ENCODE data around the gene DDRGK1.

The DDRGK1 gene

DNA sequence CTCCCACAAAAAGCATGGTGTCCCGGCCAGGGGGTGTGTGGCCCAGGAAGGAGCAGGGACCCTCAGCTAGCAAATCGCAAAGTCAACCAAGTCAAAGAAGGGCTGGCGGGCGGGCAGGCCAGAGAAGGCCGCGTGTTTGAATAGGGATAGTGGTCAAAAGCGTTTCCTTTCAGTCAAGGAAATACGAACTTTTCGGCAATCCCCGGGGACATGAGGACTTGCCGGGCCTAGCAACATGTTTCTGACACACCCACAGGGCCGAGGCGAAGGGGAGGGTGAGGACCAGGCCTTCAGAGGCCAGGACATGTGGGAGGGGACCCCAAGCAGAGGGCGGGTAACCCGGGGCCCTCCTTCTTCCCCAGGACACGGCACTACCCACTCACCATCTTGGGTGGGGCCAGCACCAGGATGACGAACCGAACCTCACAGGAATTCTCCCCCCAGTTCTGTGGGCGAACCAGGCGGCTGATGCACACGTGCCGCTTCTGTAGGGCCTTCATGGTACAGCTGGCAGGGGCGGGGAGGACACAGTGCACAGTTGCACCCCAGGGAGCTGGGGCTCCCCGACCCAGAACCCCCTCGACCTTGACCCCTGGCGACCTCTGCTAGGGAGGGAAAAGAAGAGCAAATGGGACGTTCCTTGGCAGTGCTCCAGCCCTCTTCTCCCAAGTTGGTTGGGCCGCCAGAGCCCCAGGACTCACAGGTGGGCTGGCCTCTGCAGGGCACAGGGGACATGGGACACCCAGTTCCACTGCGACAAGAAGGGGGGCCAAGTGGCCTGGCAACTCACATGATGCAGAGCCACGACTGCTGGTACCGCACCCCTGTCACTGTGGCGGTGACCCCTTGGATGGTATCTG is 28.9 kb upstream of the DDRGK1 start:
- Histone ChIP-seq H3K36me3 (ENCODE audit: insufficient read depth, low read length) (peaks cover 9% of the 10 kb centered on the region), H3K4me3 (ENCODE audit: low read length) (no peak overlapping the region), H3K9me3 (ENCODE audit: insufficient read depth, low read depth, low read length) (no peaks in the 10 kb centered on the region), H3K27ac (ENCODE audit: low read depth, low read length) (no peak overlapping the region), H3K4me1 (ENCODE audit: insufficient read depth, low read length) (no peaks in the 10 kb centered on the region), H3K9ac (ENCODE audit: low read depth, low read length) (no peak overlapping the region), H3K27me3 (ENCODE audit: insufficient read depth, low read length) (peaks cover 25% of the 10 kb centered on the region)
- WGBS: 93% methylated on average over 32 of the region's 32 CpGs

DNA sequence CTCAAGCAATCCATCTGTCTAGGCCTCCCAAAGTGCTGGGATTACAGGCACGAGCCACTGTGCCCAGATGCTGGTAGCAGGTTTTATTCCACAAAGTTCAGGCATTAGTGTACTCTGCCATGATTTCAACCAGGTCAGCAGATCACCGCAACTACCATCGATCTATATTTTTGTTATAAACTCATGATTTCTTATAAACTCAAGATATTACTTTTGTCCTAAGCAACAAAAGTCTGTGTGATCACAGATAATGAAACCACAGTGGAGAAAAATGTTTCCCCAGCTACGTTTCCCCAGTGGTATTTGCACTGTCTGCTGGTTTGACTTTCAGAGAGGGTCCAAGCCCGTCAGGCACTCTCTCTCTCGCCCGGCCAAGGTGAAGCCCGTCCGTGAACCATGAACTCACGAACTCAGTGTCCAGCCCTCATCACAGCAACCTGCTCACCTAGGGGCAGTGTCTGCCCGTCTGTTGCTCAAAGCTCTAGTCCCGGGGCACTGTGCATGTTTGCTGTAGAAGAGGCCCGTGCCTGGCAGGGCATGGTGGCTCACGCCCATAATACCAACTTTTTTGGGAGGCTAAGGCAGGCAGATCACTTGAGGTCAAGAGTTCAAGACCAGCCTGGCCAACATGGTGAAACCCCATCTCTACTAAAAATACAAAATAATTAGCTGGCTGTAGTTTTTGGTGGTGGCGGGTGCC is 27.6 kb upstream of the DDRGK1 start:
- H3K36me3 ChIP-seq (ENCODE audit: insufficient read depth, low read length): peaks cover 15% of the 10 kb centered on the region
- H3K4me1 ChIP-seq (ENCODE audit: insufficient read depth, low read length): no peaks in the 10 kb centered on the region
- 95% methylated on average over 15 of the region's 15 CpGs for WGBS
- no peak overlapping the region for H3K27ac ChIP-seq (ENCODE audit: low read depth, low read length)
- H3K9me3 ChIP-seq (ENCODE audit: insufficient read depth, low read depth, low read length): no peaks in the 10 kb centered on the region
- H3K4me3 ChIP-seq (ENCODE audit: low read length): no peak overlapping the region
- H3K9ac ChIP-seq (ENCODE audit: low read depth, low read length): no peak overlapping the region
- H3K27me3 ChIP-seq (ENCODE audit: insufficient read depth, low read length): peaks cover 11% of the 10 kb centered on the region

DNA sequence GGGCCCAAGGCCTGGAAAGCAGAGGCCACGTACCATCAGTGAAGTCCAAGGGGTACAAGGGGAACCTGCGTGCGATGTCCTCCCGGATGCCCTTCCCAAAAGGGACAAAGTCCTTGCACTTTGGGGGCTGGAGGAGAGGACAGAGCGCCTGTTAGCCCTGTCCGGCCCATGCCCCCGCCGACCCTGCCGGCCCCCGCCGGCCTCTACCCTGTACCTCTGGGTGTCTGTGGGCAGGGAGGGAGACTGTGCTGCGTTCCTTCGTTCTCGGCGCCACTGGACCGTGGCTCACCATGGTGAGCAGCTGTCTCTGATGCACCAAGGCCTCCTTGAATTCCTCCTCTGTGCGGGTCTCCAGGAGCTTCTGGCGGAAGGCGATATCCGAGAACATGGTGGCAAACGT is 26.6 kb upstream of the DDRGK1 start:
- 0 out of 2 replicates have a peak, but pooled peaks cover 5% of the 10 kb centered on the region for H3K27me3 ChIP-seq (ENCODE audit: insufficient read depth, low read length)
- H3K9me3 ChIP-seq (ENCODE audit: insufficient read depth, low read depth, low read length): no peaks in the 10 kb centered on the region
- H3K4me3 ChIP-seq (ENCODE audit: low read length): no peak overlapping the region
- no peak overlapping the region for H3K27ac ChIP-seq (ENCODE audit: low read depth, low read length)
- peaks cover 16% of the 10 kb centered on the region for H3K36me3 ChIP-seq (ENCODE audit: insufficient read depth, low read length)
- no peaks in the 10 kb centered on the region for H3K4me1 ChIP-seq (ENCODE audit: insufficient read depth, low read length)
- no peak overlapping the region for H3K9ac ChIP-seq (ENCODE audit: low read depth, low read length)
- WGBS: 95% methylated on average over 21 of the region's 21 CpGs

DNA sequence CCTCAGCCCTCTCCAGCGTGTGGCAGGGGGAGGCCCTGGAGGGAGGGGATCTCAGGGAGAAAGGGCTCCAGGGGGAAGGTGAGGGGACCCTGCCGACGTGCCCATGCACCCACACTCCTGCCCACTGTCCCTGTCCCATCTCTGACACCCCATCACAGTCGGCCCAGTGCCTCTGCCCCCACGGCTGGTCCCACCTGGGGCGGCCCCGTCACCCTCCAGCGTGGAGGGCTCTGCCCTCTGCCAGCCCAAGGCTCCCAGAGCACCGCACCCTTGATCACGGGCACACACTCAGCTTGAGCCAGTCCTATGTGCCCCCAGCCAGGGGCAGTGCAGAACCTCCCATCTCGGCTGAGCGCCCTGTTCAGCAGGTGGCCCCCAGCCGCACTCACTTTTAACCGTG is 25.3 kb upstream of the DDRGK1 start:
- H3K27ac ChIP-seq (ENCODE audit: low read depth, low read length): no peak overlapping the region
- no peaks in the 10 kb centered on the region for H3K4me1 ChIP-seq (ENCODE audit: insufficient read depth, low read length)
- H3K36me3 ChIP-seq (ENCODE audit: insufficient read depth, low read length): peaks cover 16% of the 10 kb centered on the region
- H3K4me3 ChIP-seq (ENCODE audit: low read length): no peak overlapping the region
- H3K9ac ChIP-seq (ENCODE audit: low read depth, low read length): no peak overlapping the region
- no peaks in the 10 kb centered on the region for H3K9me3 ChIP-seq (ENCODE audit: insufficient read depth, low read depth, low read length)
- H3K27me3 ChIP-seq (ENCODE audit: insufficient read depth, low read length): no peaks in the 10 kb centered on the region
- WGBS: 94% methylated on average over 13 of the region's 14 CpGs

DNA sequence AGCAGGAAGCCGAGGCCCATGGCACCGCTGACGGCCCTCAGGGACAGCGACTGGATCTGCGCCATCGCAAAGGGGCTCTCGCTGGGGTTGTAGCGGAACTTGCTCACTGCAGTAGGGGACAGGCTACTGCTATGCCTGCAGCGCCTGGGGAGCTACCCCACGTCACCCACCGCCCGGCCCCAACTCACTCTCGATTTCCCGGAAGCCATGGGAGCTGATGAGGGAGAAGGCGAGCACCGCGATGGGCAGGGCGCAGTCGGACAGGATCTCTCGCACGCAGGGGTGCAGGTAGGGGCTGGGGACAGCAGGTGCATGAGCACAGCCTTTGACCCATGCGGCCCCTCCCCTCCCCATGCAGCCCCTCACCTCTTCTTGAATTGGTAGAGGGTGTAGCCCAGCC is 24.7 kb upstream of the DDRGK1 start:
- Histone ChIP-seq H3K36me3 (ENCODE audit: insufficient read depth, low read length) (peaks cover 16% of the 10 kb centered on the region), H3K4me1 (ENCODE audit: insufficient read depth, low read length) (no peaks in the 10 kb centered on the region), H3K9me3 (ENCODE audit: insufficient read depth, low read depth, low read length) (no peaks in the 10 kb centered on the region), H3K27ac (ENCODE audit: low read depth, low read length) (no peak overlapping the region), H3K4me3 (ENCODE audit: low read length) (no peak overlapping the region), H3K9ac (ENCODE audit: low read depth, low read length) (no peak overlapping the region), H3K27me3 (ENCODE audit: insufficient read depth, low read length) (no peaks in the 10 kb centered on the region)
- 95% methylated on average over 22 of the region's 22 CpGs for WGBS

DNA sequence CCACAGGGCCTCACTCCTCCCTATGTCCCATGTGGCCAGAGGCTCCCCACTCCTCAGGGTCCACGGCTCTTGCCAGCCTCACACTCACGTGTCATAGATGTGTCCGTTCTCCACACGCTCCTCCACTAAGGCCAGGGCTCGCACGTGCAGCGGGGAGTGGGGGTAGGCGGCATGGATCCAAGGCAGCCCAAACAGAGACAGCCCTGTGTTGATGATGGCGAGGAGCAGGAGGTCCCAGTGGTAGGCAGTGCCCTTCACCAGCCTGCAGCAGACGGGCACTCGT is 24.2 kb upstream of the DDRGK1 start:
- Histone ChIP-seq H3K4me3 (ENCODE audit: low read length) (no peak overlapping the region), H3K36me3 (ENCODE audit: insufficient read depth, low read length) (peaks cover 18% of the 10 kb centered on the region), H3K9ac (ENCODE audit: low read depth, low read length) (no peak overlapping the region), H3K9me3 (ENCODE audit: insufficient read depth, low read depth, low read length) (no peaks in the 10 kb centered on the region), H3K27ac (ENCODE audit: low read depth, low read length) (no peak overlapping the region), H3K4me1 (ENCODE audit: insufficient read depth, low read length) (no peaks in the 10 kb centered on the region), H3K27me3 (ENCODE audit: insufficient read depth, low read length) (no peaks in the 10 kb centered on the region)
- WGBS: 94% methylated on average over 11 of the region's 11 CpGs

DNA sequence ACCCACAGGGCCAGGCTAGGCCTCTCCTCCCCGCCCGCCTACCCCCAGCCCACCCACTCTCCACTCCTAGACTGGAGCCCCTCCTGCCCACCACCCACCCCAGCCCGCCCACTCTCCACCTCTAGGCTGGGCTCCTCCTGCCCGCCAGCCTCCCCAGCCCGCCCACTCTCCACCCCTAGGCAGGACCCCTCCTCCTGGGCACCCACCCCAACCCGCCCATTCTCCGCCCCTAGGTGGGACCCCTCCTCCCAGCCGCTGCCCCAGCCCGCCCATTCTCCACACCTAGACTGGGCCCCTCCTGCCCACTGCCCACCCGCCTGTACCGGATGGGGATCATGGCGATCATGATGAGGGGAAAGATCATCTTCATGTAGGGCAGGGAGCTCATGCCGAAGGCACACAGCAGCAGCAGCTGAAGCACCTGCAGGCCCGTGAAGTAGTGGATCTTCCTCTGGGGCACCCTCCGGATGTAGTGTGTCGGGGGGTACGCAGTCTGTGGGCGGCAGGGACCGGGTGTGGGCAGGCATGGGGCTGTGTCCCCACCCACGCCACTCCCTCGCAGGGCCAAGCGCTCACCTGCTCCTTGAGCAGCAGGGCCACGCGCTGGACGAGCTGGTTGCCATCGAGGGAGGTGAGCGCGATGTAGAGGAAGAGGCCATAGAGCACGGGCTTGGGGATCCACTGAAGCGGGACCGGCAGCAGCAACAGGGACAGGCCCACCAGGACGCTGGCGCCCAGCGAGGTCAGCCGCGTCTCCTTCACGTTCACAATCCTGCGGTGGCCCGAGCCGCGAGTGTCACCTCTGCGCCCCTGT is 23.7 kb upstream of the DDRGK1 start:
- no peaks in the 10 kb centered on the region for H3K27me3 ChIP-seq (ENCODE audit: insufficient read depth, low read length)
- H3K4me3 ChIP-seq (ENCODE audit: low read length): no peak overlapping the region
- H3K9ac ChIP-seq (ENCODE audit: low read depth, low read length): no peak overlapping the region
- no peaks in the 10 kb centered on the region for H3K9me3 ChIP-seq (ENCODE audit: insufficient read depth, low read depth, low read length)
- no peaks in the 10 kb centered on the region for H3K4me1 ChIP-seq (ENCODE audit: insufficient read depth, low read length)
- H3K27ac ChIP-seq (ENCODE audit: low read depth, low read length): no peak overlapping the region
- peaks cover 24% of the 10 kb centered on the region for H3K36me3 ChIP-seq (ENCODE audit: insufficient read depth, low read length)
- WGBS: 90% methylated on average over 40 of the region's 42 CpGs

DNA sequence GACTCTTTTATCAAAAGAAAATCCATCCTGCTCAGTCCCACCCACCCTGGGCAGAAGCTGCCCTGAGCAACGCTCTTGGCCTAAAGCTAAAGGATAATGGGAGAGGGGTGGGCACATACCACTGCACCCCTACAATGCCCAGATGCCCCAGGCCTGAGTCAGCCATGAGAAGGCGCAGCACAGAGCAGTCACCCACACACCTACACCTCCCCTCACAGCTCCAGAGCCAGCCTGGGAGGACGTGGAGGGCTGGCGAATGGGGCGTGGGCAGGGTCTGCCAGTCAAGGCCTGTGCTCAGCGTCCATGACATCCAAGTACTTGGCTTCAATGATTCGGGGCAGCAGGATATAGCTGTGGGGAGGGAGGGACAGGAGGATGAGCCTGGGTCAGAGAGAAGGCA is 23.0 kb upstream of the DDRGK1 start:
- Histone ChIP-seq H3K9me3 (ENCODE audit: insufficient read depth, low read depth, low read length) (no peaks in the 10 kb centered on the region), H3K4me3 (ENCODE audit: low read length) (no peak overlapping the region), H3K9ac (ENCODE audit: low read depth, low read length) (no peak overlapping the region), H3K4me1 (ENCODE audit: insufficient read depth, low read length) (no peaks in the 10 kb centered on the region), H3K27me3 (ENCODE audit: insufficient read depth, low read length) (no peaks in the 10 kb centered on the region), H3K36me3 (ENCODE audit: insufficient read depth, low read length) (peaks cover 26% of the 10 kb centered on the region), H3K27ac (ENCODE audit: low read depth, low read length) (no peak overlapping the region)
- 78% methylated on average over 6 of the region's 7 CpGs for WGBS

DNA sequence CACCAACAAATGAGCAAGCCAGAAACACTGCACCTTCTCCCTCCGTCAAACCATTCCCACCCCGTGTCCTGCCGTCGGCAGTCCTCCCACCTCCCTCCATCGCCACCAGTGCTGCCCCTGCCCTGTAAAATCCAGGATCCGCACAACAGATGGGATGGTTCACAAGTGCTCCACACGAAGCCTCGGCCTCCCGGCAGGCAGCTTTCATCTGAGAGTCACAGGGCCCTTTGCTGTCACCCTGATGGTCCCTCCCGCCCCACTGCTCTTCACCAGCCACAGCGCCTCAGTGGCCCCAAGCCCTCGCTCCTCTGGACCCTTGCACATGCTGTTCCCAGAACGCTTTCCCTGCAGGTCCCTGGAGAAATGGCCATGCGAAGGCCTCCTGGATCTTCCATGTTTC is 22.4 kb upstream of the DDRGK1 start:
- H3K36me3 ChIP-seq (ENCODE audit: insufficient read depth, low read length): peaks cover 33% of the 10 kb centered on the region
- no peak overlapping the region for H3K9ac ChIP-seq (ENCODE audit: low read depth, low read length)
- WGBS: 96% methylated on average over 14 of the region's 14 CpGs
- H3K9me3 ChIP-seq (ENCODE audit: insufficient read depth, low read depth, low read length): no peaks in the 10 kb centered on the region
- no peak overlapping the region for H3K27ac ChIP-seq (ENCODE audit: low read depth, low read length)
- H3K4me1 ChIP-seq (ENCODE audit: insufficient read depth, low read length): no peaks in the 10 kb centered on the region
- H3K4me3 ChIP-seq (ENCODE audit: low read length): no peak overlapping the region
- no peaks in the 10 kb centered on the region for H3K27me3 ChIP-seq (ENCODE audit: insufficient read depth, low read length)

DNA sequence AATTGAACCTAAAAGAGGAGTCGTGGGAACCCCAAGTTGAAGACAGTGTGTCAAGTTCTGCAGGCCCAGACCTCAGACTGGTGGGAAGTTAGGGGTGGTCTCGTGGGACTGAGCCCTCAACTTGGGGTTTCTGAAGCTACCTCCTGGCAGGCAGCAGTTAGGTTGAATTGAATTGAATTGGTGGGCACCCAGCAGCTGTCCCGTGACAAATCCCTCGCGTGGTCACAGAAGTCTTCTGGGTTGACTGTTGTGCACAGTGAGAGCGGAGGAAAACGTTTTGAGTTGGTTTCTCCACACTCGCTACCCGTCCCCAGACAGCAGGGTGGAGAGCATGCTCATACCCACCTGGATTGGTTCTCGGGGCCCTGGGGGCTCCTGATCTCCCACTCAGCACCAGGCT is 21.6 kb upstream of the DDRGK1 start:
- no peaks in the 10 kb centered on the region for H3K27me3 ChIP-seq (ENCODE audit: insufficient read depth, low read length)
- 90% methylated on average over 10 of the region's 10 CpGs for WGBS
- peaks cover 40% of the 10 kb centered on the region for H3K36me3 ChIP-seq (ENCODE audit: insufficient read depth, low read length)
- H3K4me3 ChIP-seq (ENCODE audit: low read length): no peak overlapping the region
- no peaks in the 10 kb centered on the region for H3K4me1 ChIP-seq (ENCODE audit: insufficient read depth, low read length)
- no peaks in the 10 kb centered on the region for H3K9me3 ChIP-seq (ENCODE audit: insufficient read depth, low read depth, low read length)
- no peak overlapping the region for H3K9ac ChIP-seq (ENCODE audit: low read depth, low read length)
- no peak overlapping the region for H3K27ac ChIP-seq (ENCODE audit: low read depth, low read length)

Data from HUES64 (cell line).